D341Med (cell line): ENCODE data around the gene RYK.
"Not testable (repeated sequence)": the region's sequence is repeated elsewhere in the genome, so short reads cannot be mapped to it uniquely, and the experiment has no call there.

Source experiments
- DNase-seq: peaks from one replicate; pipeline ENCODE4 v3.0.0; 2012; ENCODE audit warnings: low spot score

The RYK gene

DNA sequence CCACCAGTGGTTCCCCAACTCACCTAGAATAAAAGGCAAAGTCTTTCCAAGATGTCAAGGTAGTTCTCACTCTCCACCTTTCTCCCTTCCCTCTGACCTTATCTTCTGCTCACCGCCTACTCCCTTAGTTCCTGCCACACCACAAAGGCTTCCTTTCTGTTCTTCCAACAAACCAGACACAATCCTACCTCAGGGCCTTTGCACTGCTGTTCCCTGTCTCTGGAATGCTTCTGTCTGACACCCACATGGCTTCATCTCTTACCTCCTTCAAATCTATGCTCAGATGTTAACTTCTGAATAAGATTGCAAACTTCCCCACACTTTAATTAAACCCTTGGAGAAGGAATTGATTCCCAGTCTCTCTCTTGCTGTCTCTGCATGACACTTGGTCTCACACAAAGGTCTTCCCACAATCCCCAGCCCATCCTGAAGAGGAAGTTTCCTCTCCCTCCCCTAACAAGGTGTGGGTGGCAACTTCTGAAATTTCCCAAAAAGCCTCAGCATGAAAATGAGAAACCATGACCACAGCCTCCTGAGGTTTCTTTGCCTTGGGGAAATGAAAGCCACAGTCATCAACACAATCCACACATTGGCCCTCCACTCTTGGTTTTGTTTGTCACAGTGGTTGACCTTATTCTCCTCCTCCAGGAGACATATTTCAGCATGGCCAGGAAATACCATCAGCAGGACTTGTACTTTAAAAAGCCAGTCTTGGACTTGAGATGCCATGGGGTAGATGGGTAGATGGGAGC lies 3.0 kb upstream of the RYK start:
- DNase-seq = no peak

- no peak for DNase-seq
Measured at GRCh38 chr3:134252766-134253165, 2.1 kb upstream of the RYK start.

- DNase-seq = no peak
Measured at GRCh38 chr3:134251731-134252391, 1.2 kb upstream of the RYK start.

- DNase-seq = peak; percentile 79
Measured at GRCh38 chr3:134249935-134250716, 533 bp downstream of the RYK start.

DNA sequence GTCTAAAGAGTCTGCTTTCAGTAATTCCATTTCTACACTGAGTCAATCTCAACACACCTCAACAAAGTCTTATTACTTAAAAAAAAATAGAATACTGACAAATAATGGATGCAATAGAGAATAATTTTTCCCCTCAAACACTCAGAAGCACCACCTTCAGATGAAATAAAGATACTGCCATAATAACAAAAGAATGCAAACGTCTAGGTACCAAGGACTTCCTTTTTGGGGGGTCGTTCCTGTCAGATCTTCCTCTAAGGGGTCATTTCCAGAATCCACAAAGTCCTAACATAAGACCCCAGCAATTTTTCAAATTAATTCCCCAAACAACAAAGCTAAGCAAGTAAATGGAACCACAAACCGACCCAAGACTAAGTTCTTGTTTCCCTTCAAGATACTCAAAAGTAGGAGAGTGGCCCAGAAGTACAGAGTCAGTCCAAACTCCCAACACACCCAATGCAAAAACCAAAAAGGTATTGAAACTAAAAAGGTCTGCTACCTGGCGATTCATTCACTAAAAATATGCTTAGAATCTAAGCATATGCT lies 1.3 kb downstream of the RYK start:
- DNase-seq = no peak

- DNase-seq = no peak
Measured at GRCh38 chr3:134244921-134245320, 5.7 kb downstream of the RYK start.

DNA sequence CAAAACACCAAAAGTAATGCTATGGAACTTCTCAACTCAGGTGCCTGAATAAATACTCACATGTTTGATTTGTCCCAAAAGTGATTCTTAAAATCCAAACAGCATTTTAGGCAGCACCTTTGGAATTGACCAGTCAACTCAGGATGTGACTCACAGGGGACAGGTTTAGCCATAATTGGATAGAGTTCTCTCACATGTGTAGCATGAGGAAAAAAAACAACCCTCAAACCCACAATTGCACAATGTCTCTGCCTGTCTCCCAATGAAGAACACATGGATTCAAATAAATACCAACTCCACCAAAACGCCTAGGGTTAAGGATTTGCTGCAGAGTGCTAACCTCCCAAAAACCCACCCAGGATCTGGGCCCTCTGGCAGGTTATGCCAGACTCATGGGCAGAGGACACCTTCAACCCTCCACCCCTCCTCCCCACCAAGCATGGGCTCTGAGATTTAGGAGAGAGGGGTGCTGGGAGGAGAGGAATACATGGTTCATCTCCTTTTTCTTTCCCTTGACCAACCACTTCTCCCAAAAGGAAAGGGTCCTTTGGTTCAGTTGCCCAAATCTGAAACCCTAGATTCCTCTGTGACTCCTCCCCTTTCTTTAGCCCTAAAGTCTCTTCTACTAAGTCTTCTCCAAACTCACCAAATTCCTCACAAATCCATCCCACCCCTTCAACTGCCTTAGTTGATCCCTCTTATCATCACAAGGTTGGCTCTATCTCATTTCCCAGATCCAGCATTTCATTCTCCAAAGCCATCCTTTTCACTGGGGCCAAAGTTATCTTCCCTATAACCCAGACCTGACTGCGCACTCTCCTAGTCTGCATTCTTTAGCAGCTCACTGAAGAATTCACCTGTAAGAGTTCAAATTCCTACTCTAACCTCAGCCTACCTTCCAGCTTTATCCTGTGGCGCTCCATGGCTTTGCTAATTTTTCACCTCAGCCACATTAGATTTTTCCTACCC lies 7.7 kb downstream of the RYK start:
- DNase-seq = no peak

- DNase-seq = no peak
Measured at GRCh38 chr3:134239538-134239937, 11.1 kb downstream of the RYK start.

GRCh38 chr3:134237454-134238145 lies 13.1 kb downstream of the RYK start:
- DNase-seq = no peak

GRCh38 chr3:134236505-134237170 lies 14.0 kb downstream of the RYK start:
- no peak for DNase-seq

- no peak for DNase-seq
Measured at GRCh38 chr3:134235577-134236076, 15.0 kb downstream of the RYK start.

DNA sequence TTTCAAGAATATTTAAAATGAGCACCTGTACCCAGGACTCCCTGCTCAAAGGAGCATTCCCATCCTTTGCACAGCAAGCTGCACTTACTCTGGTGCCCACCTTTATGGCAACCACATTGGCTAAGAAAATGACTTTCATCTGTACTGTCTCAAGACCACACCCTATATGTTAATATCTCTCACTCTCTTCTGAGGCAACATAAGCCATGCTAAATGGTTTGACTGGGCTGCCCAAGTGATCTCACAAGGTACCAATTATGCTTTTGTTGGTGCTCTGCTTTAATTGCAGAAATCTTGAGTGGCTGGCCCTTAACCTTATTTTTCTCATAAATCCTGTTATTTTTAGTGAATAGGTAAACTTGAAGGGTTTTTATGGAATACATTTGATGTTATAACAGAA lies 17.7 kb downstream of the RYK start:
- DNase-seq = no peak

- DNase-seq = peak; percentile 45
Measured at GRCh38 chr3:134232151-134232550, 18.5 kb downstream of the RYK start.

- no peak for DNase-seq
Measured at GRCh38 chr3:134231131-134231530, 19.5 kb downstream of the RYK start.

- DNase-seq = no peak
Measured at GRCh38 chr3:134229038-134229437, 21.6 kb downstream of the RYK start.

GRCh38 chr3:134228479-134228878 lies 22.2 kb downstream of the RYK start:
- DNase-seq = no peak

DNA sequence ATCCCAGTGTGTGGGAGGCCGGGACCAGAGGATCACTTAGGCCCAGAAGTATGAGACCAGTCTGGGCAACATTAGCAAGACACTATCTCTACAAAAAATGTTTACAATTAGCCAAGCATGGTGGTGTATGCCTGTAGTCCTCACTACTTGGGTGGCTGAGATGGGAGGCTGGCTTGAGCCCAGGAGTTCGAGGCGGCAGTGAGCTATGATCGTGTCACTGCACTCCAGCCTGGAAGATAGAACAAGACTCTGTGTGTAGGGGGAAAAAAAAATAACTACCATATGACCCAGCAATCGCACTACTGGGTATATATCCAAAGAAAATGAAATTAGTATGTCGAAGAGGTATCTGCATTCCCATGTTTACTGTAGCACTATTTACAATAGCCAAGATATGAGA lies 22.6 kb downstream of the RYK start:
- DNase-seq = no peak

- not testable (repeated sequence) for DNase-seq
Measured at GRCh38 chr3:134224796-134225156, 25.9 kb downstream of the RYK start.

DNA sequence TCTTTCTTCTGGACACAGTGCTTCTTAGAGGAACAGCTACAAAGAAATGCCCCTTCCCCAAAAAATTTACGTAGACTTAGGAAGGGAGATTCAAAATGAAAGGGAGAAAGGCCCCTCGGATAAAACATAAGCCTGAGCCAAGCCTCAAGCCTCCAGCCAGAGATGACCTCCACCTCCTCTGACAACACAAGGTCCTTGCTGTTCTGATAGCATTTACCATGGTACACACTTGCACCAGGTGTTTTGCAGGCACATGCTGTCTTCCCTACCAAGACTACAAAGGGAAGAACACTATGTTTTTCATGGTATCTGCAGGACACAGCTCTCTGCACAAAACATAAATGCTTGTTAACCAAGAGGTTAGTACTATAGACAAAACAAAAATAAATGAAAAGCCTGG lies 27.8 kb downstream of the RYK start:
- DNase-seq = no peak

GRCh38 chr3:134216851-134217250 lies 33.8 kb downstream of the RYK start:
- no peak for DNase-seq
